Umbilical cord (tissue), 2 donors: ENCODE data around the gene RUBCNL. TPM values are rescaled to one million over a fixed set of nuclear protein-coding genes. Genes with fewer than 3 reads are reported as not detected.

Experiments
- DNase-seq: peaks from one replicate; pipeline ENCODE4 v3.0.0-alpha.2; 2015; ENCODE audit warnings: low spot score
- total RNA-seq: library from RNA; depleted of rRNA; stranded (reverse); fragments of >200 nt; gene quantifications from one replicate; pipeline ENCODE4 v1.2.3, GENCODE V29; 2014; ENCODE audit warnings: low replicate concordance; ENCODE audit not compliant: insufficient read depth

Gene RUBCNL
- total RNA-seq, 1 donor from 2014 or later: 3.6 TPM

- DNase-seq: peak; percentile 39
Measured at GRCh38 chr13:46341112-46341711, 45.8 kb downstream of the RUBCNL start.

DNA sequence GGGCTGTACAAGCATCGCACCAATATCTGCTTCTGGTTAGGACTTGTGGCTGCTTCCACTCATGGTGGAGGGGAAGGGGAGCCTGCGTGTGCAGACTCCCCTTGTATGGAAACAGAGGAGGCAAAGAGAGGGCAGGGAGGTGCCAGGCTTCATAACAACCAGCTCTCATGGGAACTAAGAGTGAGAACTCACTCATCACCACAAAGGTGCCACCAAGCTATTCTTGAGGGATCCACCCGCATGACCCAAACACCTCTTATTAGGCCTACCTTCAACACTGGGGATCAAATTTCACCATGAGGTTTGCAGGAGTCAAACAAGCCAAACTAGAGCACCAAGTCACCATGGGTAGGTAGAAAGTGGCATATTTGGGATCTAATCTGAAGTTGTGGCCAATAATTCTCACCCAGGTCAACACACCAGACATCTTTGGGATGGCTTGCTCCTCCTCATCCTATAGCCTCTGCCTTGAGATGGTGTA lies 46.4 kb downstream of the RUBCNL start:
- DNase-seq: no peak

- no peak for DNase-seq
Measured at GRCh38 chr13:46340011-46340410, 47.0 kb downstream of the RUBCNL start.

GRCh38 chr13:46339035-46339666 lies 47.9 kb downstream of the RUBCNL start:
- DNase-seq: peak; percentile 25

- DNase-seq: no peak
Measured at GRCh38 chr13:46337700-46338099, 49.4 kb downstream of the RUBCNL start.

GRCh38 chr13:46334035-46334822 lies 52.8 kb downstream of the RUBCNL start:
- DNase-seq: no peak

- no peak for DNase-seq
Measured at GRCh38 chr13:46332772-46333171, 54.3 kb downstream of the RUBCNL start.

GRCh38 chr13:46329624-46330023 lies 57.4 kb downstream of the RUBCNL start:
- DNase-seq: no peak

DNA sequence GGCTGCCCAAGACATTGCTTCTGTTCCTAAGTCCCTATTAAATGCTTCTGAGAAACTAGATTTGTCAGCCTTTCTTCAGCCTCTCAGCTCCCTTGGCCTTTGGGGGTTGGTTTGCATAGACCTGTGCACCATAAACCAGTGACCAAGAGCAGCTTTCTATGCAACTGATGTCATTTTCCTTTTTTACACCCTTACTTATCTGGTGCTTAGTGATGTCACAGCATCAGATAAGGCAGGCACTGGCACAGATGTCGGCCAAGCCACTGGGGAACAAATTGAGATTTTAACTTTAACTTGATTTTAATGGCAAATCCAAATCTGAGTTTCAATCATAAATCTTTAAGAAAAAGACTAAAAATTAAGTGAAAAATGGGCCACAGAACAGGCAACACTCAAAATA lies 59.8 kb downstream of the RUBCNL start:
- DNase-seq: no peak

GRCh38 chr13:46324976-46325375 lies 62.1 kb downstream of the RUBCNL start:
- no peak for DNase-seq

DNA sequence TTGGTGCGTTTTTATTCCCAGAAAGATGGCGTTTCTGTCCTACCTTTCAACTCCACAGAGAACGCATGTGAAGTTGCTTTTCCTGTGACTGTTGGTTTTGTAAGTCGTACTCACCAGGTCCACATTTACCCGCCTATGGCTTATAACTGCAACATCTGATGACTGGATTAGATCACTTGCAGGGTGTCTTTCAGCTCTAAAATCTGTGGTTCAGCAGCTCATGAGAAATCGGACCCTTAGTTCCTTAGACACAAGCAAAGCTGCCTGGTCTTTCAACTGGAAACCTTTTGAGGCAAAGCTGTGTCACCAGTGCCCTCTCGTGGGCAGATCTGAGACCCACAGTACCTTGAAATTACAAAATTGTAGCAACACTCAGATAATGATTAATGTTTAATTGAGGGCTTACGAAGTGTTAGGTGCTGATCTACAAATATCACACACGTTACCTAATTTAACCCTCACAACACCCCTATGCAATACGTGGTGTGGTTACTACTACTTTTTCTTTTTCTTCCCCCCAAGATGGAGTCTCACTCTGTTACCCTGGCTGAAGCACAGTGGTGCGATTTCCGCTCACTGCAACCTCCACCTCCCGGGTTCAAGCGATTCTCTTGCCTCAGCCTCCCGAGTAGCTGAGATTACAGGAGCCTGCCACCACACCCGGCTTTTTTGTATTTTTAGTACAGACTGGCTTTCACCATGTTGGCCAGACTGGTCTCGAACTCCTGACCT lies 65.4 kb downstream of the RUBCNL start:
- DNase-seq: peak; percentile 57

DNA sequence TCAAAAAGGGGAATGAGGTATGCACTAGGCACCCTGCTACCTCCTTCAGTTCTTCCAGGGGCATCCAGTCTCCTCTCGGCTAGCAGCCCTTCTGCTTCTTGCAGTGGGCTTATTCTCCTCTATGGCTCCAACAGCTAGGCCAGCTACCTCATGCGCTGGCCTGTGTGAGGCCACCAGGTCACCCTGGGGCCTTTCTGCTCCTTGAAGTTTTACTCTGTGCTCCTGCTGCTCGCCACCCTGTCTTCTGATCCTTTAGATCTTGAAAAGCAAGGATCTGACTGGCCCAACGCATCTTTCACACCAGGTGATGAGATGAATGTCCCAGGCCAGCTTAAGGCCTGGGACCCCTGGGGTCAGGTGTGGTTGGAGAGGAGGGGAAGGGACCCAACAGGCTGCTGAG lies 66.2 kb downstream of the RUBCNL start:
- DNase-seq: no peak

DNA sequence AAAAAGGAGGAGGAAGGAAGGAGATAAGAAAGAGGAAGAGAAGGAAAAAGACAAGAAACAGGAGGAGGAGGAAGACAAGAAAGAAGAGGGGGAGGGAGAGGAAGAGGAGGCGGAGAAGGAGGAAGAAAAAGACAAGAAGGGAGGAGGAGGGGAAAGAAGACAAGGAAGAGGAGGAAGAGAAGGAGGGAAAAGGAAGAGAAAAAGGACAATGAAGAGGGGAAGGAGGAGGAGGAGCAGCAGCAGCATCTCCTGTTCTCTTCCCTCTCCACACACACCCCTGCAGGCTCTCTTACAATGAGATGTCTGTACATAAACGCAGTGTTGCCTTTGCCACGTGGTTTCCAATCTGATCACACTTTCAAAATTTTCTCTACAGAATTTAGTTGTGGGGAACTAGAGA lies 66.6 kb downstream of the RUBCNL start:
- no peak for DNase-seq

- DNase-seq: no peak
Measured at GRCh38 chr13:46318986-46319385, 68.1 kb downstream of the RUBCNL start.

DNA sequence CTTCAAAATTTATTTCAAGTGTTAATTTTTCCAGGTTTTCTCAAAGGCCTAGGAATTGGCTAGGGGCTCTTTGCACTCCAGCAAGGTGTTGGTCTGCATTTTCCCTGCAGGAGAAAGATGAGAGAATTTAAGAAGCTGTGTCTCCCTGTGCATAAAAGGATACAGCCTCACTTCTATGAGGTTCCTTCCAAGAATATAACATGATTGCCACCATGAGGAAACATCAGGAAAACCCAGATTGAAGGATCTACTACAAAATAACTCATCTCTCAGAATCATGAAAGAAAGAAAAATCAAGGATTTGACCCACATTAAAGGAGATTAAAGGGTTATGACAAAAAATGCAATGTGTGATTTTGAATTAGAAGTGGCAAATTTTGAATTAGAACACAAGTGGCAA lies 69.9 kb downstream of the RUBCNL start:
- no peak for DNase-seq

DNA sequence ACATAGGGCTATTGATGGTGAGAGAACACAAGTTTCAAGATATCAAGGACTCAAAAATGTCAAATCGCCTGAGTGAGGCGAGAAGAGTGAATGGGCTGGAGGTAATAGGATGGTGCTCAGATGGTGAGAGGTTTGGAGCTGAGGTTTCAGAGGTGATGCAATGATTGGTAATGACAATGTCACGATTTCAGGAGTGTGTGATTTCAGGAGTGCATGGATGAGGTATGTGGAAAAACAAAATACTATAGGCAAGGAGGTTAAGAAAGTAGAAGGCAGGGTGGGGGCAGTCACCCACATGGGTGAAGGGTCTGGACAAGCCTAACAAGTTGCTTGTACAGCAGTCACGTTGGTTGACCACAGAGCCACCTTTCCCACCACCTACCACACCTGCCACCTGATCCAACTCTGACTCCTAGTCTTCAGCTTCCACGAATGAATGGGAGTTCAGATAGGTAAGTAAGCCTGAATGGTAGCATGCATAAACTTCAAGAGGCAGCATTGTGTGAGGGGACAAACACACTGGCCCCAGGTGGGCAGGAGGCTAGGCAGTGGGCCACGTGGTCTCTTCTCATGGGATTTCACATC lies 71.5 kb downstream of the RUBCNL start:
- no peak for DNase-seq

- DNase-seq: no peak
Measured at GRCh38 chr13:46315036-46315435, 72.0 kb downstream of the RUBCNL start.

GRCh38 chr13:46314587-46314986 lies 72.5 kb downstream of the RUBCNL start:
- no peak for DNase-seq

- DNase-seq: no peak
Measured at GRCh38 chr13:46313432-46314257, 73.4 kb downstream of the RUBCNL start.

DNA sequence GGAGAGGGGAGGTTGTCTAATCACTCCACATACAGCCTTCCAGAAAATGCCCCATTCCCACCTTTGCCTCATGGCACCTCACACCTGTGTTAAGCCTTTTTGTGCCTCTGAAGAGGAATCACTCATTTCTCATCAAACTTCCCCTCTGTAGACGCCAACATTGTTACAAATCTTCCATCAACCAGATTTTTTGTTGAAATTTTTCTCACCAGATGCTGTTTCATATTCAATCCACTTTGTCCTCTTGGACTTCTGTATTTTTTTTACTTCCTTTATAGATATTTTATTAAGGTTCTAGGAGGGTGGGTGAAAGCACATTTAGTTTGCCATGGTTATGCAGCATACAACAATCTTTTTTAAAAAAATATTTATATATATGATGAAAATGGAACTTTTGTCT lies 74.0 kb downstream of the RUBCNL start:
- no peak for DNase-seq

DNA sequence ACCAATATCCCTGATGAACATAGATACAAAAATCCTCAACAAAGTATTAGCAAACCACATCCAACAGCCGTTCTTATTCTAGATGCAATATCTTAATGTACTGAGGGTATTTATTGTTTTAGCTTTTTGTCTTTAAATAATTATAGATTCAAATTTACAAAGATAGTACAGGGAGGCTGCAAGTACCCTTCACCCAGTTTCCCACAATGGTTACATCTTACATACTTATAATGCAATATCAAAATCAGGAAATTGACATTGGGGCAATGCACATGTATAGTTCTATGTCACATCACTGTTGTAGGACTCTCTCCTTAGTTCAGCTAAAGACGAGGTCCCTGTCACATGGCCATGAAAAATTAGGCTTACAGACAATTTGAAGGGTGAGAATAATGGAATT lies 75.8 kb downstream of the RUBCNL start:
- DNase-seq: no peak
